ENCODE results near the gene F2R.
"Not testable (repeated sequence)": the region's sequence is repeated elsewhere in the genome, so short reads cannot be mapped to it uniquely, and the experiment has no call there.

F2R gene

GRCh38 chr5:76761118-76761517 is 45.2 kb downstream of the F2R start:
- DNase-seq (ENCODE audit: low read depth), result not testable (repeated sequence)

- DNase-seq (ENCODE audit: low read depth), result no peak
These were observed 46.6 kb downstream of the F2R start for GRCh38 chr5:76762484-76762883.

- no peak for DNase-seq (ENCODE audit: low read depth)
These were observed 47.2 kb downstream of the F2R start for GRCh38 chr5:76763136-76763535.

- no peak for DNase-seq (ENCODE audit: low read depth)
These were observed 48.4 kb downstream of the F2R start for GRCh38 chr5:76764374-76764773.

- no peak for DNase-seq (ENCODE audit: low read depth)
These were observed 49.3 kb downstream of the F2R start for GRCh38 chr5:76765249-76765648.

GRCh38 chr5:76766746-76767145 is 50.8 kb downstream of the F2R start:
- DNase-seq (ENCODE audit: low read depth), result no peak

- DNase-seq (ENCODE audit: low read depth), result not testable (repeated sequence)
These were observed 55.1 kb downstream of the F2R start for GRCh38 chr5:76771041-76771440.

GRCh38 chr5:76771705-76772405 is 55.9 kb downstream of the F2R start:
- DNase-seq (ENCODE audit: low read depth), result no peak

GRCh38 chr5:76775921-76776320 is 60.0 kb downstream of the F2R start:
- DNase-seq (ENCODE audit: low read depth), result no peak

- DNase-seq (ENCODE audit: low read depth), result no peak
These were observed 60.5 kb downstream of the F2R start for GRCh38 chr5:76776391-76776790.

GRCh38 chr5:76780616-76781015 is 64.7 kb downstream of the F2R start:
- DNase-seq (ENCODE audit: low read depth), result not testable (repeated sequence)

GRCh38 chr5:76781775-76782174 is 65.8 kb downstream of the F2R start:
- no peak for DNase-seq (ENCODE audit: low read depth)

GRCh38 chr5:76782444-76782843 is 66.5 kb downstream of the F2R start:
- no peak for DNase-seq (ENCODE audit: low read depth)

All from stimulated activated CD8-positive, alpha-beta memory T cell treated with anti-CD3 and anti-CD28 coated beads, Interleukin-4, amount 100 ng/mL, for 24 hours (primary cell).